Heart left ventricle (tissue), 16 donors: Measurements from ENCODE around the gene CORO1C. TPM values are rescaled to one million over a fixed set of nuclear protein-coding genes. Genes with fewer than 3 reads are reported as not detected.
A peak's percentile ranks its signal among the peaks of the same experiment; 100 is the strongest.

Experiments used
- ATAC-seq, 4 donors: fragments of 200-7000 bp; cut with Tn5 transposase; one replicate each; pipeline ENCODE4 v1.9.1; 2020 to 2022; ENCODE audit warnings: moderate library complexity in 4 of 4, mild to moderate bottlenecking in 3 of 4, moderate number of reproducible peaks in 1 of 4
- DNase-seq, 5 donors: peaks; one replicate each; pipeline ENCODE4 v3.0.0-alpha.2; 2020
- H3K27ac ChIP-seq, 12 donors: fragments of 200-600 bp; sonication (generic) in 4 of 12; one replicate each; pipeline versions ENCODE4 v1.5.0 to v1.8.0; 2016 to 2022; ENCODE audit warnings: mild to moderate bottlenecking in 2 of 12
- H3K27me3 ChIP-seq, 9 donors: fragments of 200-600 bp; sonication (generic) in 2 of 9; one replicate each; pipeline versions ENCODE4 v1.5.1 to v1.8.0; 2016 to 2022; ENCODE audit warnings: mild to moderate bottlenecking in 3 of 9
- H3K36me3 ChIP-seq, 9 donors: fragments of 200-600 bp; sonication (generic) in 2 of 9; one replicate each; pipeline versions ENCODE4 v1.5.0 to v1.8.0; 2018 to 2022; ENCODE audit warnings: mild to moderate bottlenecking in 2 of 9
- H3K4me1 ChIP-seq, 12 donors: fragments of 200-600 bp; sonication (generic) in 4 of 12; one replicate each; pipeline versions ENCODE4 v1.5.0 to v1.8.0; 2016 to 2022; ENCODE audit warnings: mild to moderate bottlenecking in 3 of 12
- H3K4me3 ChIP-seq, 12 donors: fragments of 200-600 bp; sonication (generic) in 4 of 12; one replicate each; pipeline versions ENCODE4 v1.5.0 to v1.8.0; 2017 to 2022; ENCODE audit warnings: mild to moderate bottlenecking in 9 of 12, moderate library complexity in 4 of 12
- H3K9me3 ChIP-seq, 12 donors: fragments of 200-600 bp; sonication (generic) in 4 of 12; one replicate each; pipeline versions ENCODE4 v1.5.0 to v1.8.0; 2016 to 2022; ENCODE audit warnings: mild to moderate bottlenecking in 1 of 12
- POLR2A ChIP-seq, 2 donors: fragments of 450-650 bp; IDR thresholded peaks; one replicate each; pipeline ENCODE4 v1.6.1; 2017; ENCODE audit warnings: antibody characterized with exemption in 2 of 2, mild to moderate bottlenecking in 2 of 2, moderate library complexity in 2 of 2
- WGBS, 4 donors: extraction: QIAGEN DNeasy Blood & Tissue Kit in 2 of 4; methylation state at CpG; one replicate each; pipeline versions ENCODE4 v1.1.5 to v1.1.7; 2013 to 2018; 5-methylcytosine and 5-hydroxymethylcytosine counted together
- intact Hi-C, 10 donors: fragments of 100-400 bp; cut with DNase I; formaldehyde crosslinking; loops; one replicate each; pipeline versions ENCODE4 v1.11.1 to v1.14.2; 2022
- polyA plus RNA-seq, 2 donors: library from polyadenylated mRNA; stranded (reverse); fragments of 200-250 nt; gene quantifications; one replicate each; pipeline ENCODE4 v1.2.3, GENCODE V29; 2013
- total RNA-seq, 9 donors: library from RNA; depleted of rRNA in 2 of 9; stranded (reverse); fragments of >200 nt in 2 of 9; fragmentation: NEBNext Ultra II Directional in 3 of 9; extraction: Animal tissue kit (Norgen Biotek cat#: 25700) in 3 of 9; gene quantifications; one replicate each; pipeline versions ENCODE4 v1.1.0 to v1.2.4, GENCODE V29; 2016 to 2023
- TF ChIP-seq, protein P1 (sequence below), 12 donors: fragments of 200-600 bp; sonication (generic) in 4 of 12; IDR thresholded peaks; one replicate each; pipeline versions ENCODE4 v1.5.0 to v1.8.0; 2018 to 2022; ENCODE audit warnings: antibody characterized with exemption in 12 of 12, mild to moderate bottlenecking in 5 of 12
- donor health status: ischemic (EF 13 %, LVEDD 7.1; RV severe dilation, severe dysfunction).
- donor health status: healthy with polysubstance abuse.
- donor health status: DM: no; HTN: yes; CAD: no.
- donor health status: DM: no; HTN: no; CAD: no.
- donor health status: ischemic (EF 25% LVEDD 6.9; RV normal size, moderate dysfunction).
- donor health status: ischemic (EF 25% LVEDD 5.7; RV mildly dilated, moderate dysfunction).
- donor health status: healthy.
- donor health status: DM: yes; HTN: yes; CAD: no.
- donor health status: ischemic (EF 35%, LVEDD 5.7; RV mildly dilated, moderate dysfunction).
- donor health status: nonischemic (EF 11% LVEDD 7.7; RV severe dilation, severe dysfunction).
- donor health status: DM: yes; HTN: yes; CAD: no.
- donor health status: PGD.
- donor health status: ischemic (EF 29% LVEDD 5.4; RV normal size, mild dysfunction).
- donor health status: nonischemic (EF 23%, LVEDD 6.1; RV moderate dilation, normal function).

Gene CORO1C
- total and polyA plus RNA-seq, 11 donors: 18.3 to 119 (median 65.2) TPM

DNA sequence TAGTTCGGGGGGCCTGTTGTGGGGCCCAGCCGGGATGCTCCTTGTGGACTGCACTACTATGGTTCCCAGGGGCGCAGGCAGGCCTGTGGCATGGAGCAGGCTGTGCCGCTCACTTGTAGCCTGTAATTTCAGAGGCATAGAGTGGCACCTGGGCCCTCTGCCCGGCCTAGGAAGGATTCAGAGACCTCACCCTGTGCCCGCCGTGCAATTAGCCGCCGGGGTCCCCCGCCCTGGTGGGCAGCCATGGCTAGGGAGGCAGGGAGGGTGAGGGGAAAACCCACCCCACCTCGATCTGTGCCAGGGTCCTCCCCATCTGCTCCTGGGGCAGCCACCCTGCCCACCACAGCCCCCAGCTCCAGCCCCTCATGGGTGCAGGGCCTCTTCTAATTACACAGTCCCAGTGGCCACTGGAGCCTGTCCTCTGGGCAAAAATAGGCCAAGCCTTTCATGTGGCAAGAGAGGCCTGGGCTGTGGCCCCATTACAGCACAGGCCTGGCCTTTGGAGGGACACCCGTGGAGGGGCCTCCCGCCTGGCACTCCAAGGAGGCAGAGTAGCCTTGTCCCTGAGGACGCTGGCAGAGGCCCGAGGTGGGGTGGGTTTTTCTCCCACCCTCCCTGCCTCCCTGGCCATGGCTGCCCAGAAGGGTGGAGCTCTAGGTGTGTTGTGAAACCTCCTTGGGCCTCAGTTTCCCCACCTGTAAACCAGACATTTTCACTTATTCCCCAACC is 128.2 kb downstream of the CORO1C start:
- no peaks in the 10 kb centered on the region for H3K4me1 ChIP-seq
- no peaks in the 10 kb centered on the region for H3K9me3 ChIP-seq
- no peak for TF ChIP-seq POLR2A (IDR thresholded peaks at IDR 0.05)
- TF ChIP-seq, protein P1, sequence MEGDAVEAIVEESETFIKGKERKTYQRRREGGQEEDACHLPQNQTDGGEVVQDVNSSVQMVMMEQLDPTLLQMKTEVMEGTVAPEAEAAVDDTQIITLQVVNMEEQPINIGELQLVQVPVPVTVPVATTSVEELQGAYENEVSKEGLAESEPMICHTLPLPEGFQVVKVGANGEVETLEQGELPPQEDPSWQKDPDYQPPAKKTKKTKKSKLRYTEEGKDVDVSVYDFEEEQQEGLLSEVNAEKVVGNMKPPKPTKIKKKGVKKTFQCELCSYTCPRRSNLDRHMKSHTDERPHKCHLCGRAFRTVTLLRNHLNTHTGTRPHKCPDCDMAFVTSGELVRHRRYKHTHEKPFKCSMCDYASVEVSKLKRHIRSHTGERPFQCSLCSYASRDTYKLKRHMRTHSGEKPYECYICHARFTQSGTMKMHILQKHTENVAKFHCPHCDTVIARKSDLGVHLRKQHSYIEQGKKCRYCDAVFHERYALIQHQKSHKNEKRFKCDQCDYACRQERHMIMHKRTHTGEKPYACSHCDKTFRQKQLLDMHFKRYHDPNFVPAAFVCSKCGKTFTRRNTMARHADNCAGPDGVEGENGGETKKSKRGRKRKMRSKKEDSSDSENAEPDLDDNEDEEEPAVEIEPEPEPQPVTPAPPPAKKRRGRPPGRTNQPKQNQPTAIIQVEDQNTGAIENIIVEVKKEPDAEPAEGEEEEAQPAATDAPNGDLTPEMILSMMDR (IDR thresholded peaks at IDR 0.05): no peak
- ATAC-seq (no peak), DNase-seq (no peak)
- 87 to 93% (median 92%) methylated on average over 15 of the region's 15 CpGs for WGBS, 4 donors
- H3K27ac ChIP-seq: no peak overlapping the region
- no peaks in the 10 kb centered on the region for H3K27me3 ChIP-seq
- H3K36me3 ChIP-seq: no peaks in the 10 kb centered on the region
- H3K4me3 ChIP-seq: no peak overlapping the region
- intact Hi-C loops: loop anchor here in 1 of 10 donors (10.0 kb wide), 1 partner anchor 428 kb away; no protein-coding TSS in a partner anchor

DNA sequence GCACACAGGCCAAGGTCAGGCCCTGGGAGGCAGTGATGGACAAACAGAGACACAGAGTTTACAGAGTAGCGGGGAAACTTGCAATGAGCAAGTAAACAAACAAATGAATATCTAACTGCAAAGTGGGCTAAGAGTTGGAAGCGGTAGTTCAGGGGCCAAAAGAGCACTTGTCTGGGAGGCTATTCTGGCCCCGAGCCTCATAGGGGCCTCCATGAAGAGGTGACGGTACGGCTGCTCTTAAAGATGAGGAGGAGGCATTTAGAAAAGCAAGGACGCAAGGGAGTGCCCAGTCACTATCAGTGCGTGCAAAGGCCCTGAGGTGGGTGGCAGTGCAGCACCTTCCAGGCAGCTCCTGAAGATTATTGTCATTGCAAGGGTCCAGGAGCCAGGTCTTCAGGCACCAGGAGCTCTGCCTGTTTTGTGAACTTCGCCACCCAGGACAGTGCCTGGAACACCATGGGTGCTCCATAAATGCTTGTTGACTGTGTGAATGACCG is 129.1 kb downstream of the CORO1C start:
- no peak for ATAC-seq
- peak in 1 of 5 donors; percentile 2 for DNase-seq
- H3K27me3 ChIP-seq: no peaks in the 10 kb centered on the region
- no peak for TF ChIP-seq POLR2A (IDR thresholded peaks at IDR 0.05)
- TF ChIP-seq, protein P1 (IDR thresholded peaks at IDR 0.05): no peak
- no peaks in the 10 kb centered on the region for H3K36me3 ChIP-seq
- H3K9me3 ChIP-seq: no peaks in the 10 kb centered on the region
- no peak overlapping the region for H3K27ac ChIP-seq
- H3K4me1 ChIP-seq: no peaks in the 10 kb centered on the region
- WGBS, 4 donors: 95 to 98% (median 96%) methylated on average over 9 of the region's 9 CpGs
- no peak overlapping the region for H3K4me3 ChIP-seq
- intact Hi-C loops: loop anchor here in 1 of 10 donors (10.0 kb wide), 1 partner anchor 427 kb away; no protein-coding TSS in a partner anchor

DNA sequence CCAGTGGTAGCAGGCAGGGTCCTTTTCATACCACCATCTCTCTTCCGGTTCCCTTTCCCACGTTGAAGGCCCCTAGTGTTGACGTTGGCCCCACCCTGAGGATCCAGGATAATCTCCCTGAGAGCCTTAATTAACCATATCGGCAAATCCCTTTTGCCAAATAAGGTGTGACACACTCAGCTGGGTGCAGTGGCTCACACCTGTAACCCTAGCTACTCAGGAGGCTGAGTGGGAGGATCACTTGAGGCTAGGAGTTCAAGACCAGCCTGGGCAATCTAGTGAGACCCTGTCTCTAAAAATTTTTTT is 130.7 kb downstream of the CORO1C start:
- DNase-seq (peak in 1 of 5 donors; percentile 7), ATAC-seq (no peak)
- Histone ChIP-seq H3K4me3 (no peak overlapping the region), H3K9me3 (no peaks in the 10 kb centered on the region), H3K27ac (no peak overlapping the region), H3K36me3 (no peaks in the 10 kb centered on the region), H3K4me1 (no peaks in the 10 kb centered on the region), H3K27me3 (no peaks in the 10 kb centered on the region)
- 58 to 67% (median 64%) methylated on average over 4 of the region's 4 CpGs for WGBS, 4 donors
- intact Hi-C loops: loop anchor here in 1 of 10 donors (10.0 kb wide), 1 partner anchor 426 kb away; no protein-coding TSS in a partner anchor
- TF ChIP-seq, protein P1 (IDR thresholded peaks at IDR 0.05): no peak
- TF ChIP-seq POLR2A (IDR thresholded peaks at IDR 0.05): no peak

DNA sequence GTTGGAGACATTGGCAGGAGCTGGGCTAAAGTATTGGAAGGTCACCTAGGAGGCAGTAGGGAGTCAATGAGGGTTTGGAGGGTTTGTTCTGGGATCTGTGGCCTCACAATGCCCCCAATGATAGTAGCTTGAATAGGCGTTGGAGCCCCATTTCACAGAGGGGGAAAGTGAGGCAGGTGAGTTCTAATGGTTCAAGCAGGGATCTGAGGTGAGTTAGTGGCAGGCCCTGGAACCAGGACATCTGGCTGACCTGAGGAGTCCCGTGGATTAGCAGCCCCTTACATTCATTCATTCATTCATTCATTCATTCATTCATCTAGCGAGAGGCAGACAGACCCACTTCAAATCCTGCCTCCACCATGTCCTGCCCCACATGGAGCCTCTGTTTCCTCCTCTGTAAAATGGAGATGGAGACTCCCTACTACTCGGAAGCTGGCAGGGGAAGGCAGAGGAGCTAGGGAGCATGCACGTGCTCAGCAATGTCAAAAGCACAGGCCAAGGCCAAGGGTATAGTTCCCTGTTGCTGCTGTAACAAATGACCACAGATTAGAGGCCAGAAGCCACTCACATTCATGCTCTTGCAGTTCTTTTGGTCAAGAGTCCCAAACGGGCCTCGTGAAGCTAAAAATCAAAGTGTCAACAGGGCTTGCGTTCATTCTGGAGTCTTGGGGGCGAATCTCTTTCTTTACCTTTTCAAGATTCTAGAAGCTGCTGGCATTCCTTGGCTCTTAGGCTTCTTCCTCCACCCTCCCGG is 131.2 kb downstream of the CORO1C start:
- intact Hi-C loops: loop anchor here in 1 of 10 donors (10.0 kb wide), 1 partner anchor 425 kb away; no protein-coding TSS in a partner anchor
- 84 to 91% (median 88%) methylated on average over 10 of the region's 10 CpGs for WGBS, 4 donors

More for the DNA sequence above, 131.2 kb downstream of the CORO1C start:
- Histone ChIP-seq H3K36me3 (no peaks in the 10 kb centered on the region), H3K4me1 (no peaks in the 10 kb centered on the region), H3K9me3 (no peaks in the 10 kb centered on the region), H3K4me3 (no peak overlapping the region), H3K27ac (no peak overlapping the region), H3K27me3 (no peaks in the 10 kb centered on the region)
- no peak for TF ChIP-seq POLR2A (IDR thresholded peaks at IDR 0.05)
- TF ChIP-seq, protein P1 (IDR thresholded peaks at IDR 0.05): no peak
- ATAC-seq: no peak
- DNase-seq: no peak
